ENCODE data around the gene PTPRU. TPM values are rescaled to one million over a fixed set of nuclear protein-coding genes. Genes with fewer than 3 reads are reported as not detected.

Gene PTPRU
- total RNA-seq (10 to 100 TPM in 1 of 2 donors, 1 to 10 TPM in 1; 4.6 to 15.1 TPM), polyA plus RNA-seq (1 to 10 TPM; 1.6 to 7.4 TPM)

DNA sequence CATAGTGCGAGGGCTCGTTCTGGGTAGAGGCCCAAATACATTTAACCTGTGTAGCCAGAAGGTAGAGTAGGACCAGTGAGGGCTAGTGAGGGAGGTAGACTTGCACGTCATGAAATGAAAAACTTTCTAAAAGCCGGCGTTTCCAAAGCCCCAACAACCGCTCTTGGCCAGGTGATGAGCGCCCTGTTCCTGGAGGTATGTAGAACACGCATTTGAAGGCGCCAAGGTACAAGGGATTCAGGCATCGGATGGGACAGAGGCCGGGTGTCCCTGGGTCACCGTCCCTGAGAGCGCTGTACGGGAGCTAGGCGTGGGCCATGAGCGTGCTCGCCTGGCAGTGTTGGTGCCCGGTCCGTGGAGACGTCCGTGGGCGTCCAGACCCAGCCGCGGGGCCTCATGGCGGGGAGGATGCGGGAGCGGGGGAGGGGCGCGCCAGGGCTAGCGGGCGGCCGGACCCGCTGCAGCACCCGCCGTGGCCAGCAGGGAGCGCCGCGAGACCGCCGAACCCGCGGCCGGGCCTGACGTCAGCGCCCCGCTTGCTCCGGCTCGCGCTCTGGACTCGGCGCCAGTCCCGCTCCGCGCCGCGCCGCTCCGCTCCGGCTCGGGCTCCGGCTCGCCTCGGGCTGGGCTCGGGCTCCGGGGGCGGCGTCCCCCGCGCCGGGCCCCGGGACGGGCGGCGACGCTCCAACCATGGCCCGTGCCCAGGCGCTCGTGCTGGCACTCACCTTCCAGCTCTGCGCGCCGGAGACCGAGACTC, at the start of gene PTPRU:
Gene PTPRU, plus strand, starts transcription at position 568 of the 757 bp plus-strand sequence. Its CDS starts 123 bp downstream, at position 691.
- H3K9ac ChIP-seq (ENCODE audit: low read depth in 1 of 2, low read length in 2 of 2) = peak within 1 kb of the TSS; percentile 6 to 89
- 5% methylated on average over 82 of the region's 82 CpGs for WGBS
- TF ChIP-seq YY1 (IDR thresholded peaks at IDR 0.05) (no peak), RAD21 (IDR thresholded peaks at IDR 0.05) (peak; percentile 47 to 64)
- TF ChIP-seq, protein P1, sequence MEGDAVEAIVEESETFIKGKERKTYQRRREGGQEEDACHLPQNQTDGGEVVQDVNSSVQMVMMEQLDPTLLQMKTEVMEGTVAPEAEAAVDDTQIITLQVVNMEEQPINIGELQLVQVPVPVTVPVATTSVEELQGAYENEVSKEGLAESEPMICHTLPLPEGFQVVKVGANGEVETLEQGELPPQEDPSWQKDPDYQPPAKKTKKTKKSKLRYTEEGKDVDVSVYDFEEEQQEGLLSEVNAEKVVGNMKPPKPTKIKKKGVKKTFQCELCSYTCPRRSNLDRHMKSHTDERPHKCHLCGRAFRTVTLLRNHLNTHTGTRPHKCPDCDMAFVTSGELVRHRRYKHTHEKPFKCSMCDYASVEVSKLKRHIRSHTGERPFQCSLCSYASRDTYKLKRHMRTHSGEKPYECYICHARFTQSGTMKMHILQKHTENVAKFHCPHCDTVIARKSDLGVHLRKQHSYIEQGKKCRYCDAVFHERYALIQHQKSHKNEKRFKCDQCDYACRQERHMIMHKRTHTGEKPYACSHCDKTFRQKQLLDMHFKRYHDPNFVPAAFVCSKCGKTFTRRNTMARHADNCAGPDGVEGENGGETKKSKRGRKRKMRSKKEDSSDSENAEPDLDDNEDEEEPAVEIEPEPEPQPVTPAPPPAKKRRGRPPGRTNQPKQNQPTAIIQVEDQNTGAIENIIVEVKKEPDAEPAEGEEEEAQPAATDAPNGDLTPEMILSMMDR (IDR thresholded peaks at IDR 0.05; ENCODE audit: low read depth, low read length, missing input control) = peak; percentile 94
- peak within 1 kb of the TSS; percentile 73 to 83 for H3K27ac ChIP-seq (ENCODE audit: low read depth in 1 of 2, low read length in 2 of 2)
- no peaks in the 10 kb centered on the region for H3K36me3 ChIP-seq (ENCODE audit: control insufficient read depth in 4 of 4, insufficient read depth in 3 of 4, low read depth in 1 of 4, low read length in 3 of 4)
- H3K4me1 ChIP-seq (ENCODE audit: control insufficient read depth in 4 of 4, insufficient read depth in 4 of 4, low read length in 3 of 4) = peaks cover 6 to 28% (median 18%) of the 10 kb centered on the region in 4 donors
- H3K9me3 ChIP-seq (ENCODE audit: control insufficient read depth in 4 of 4, low read length in 3 of 4) = no peaks in the 10 kb centered on the region
- peak; percentile 90 for DNase-seq (ENCODE audit: low spot score)
- peak within 1 kb of the TSS; percentile 64 to 96 (median 71) for H3K4me3 ChIP-seq (ENCODE audit: low read depth in 1 of 3, low read length in 3 of 3)
- no peaks in the 10 kb centered on the region for H3K27me3 ChIP-seq (ENCODE audit: control insufficient read depth in 4 of 4, insufficient read depth in 4 of 4, low read length in 3 of 4)

DNA sequence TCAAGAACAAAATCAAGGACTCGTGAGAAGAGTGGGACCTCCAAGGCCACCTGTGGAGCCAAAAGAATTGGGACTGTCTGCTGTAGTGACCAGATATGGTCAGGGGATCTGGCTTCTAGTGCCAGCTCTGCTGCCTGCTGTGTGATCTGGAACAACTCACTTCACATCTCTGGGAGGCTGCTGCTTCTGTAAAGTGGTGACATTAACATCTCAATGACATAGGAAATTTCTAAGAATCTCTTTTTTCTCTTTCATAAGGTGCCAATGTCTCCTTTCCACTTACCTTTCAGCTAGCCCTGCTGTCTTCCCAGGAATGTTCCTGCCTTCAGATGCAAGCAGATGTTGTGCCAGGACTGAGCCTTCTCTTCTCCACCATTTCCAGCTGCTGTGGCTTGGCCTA, 49.6 kb upstream of the PTPRU start:
- Histone ChIP-seq H3K27me3 (ENCODE audit: control insufficient read depth in 4 of 4, insufficient read depth in 4 of 4, low read length in 3 of 4) (no peaks in the 10 kb centered on the region), H3K9me3 (ENCODE audit: control insufficient read depth in 4 of 4, low read length in 3 of 4) (no peaks in the 10 kb centered on the region), H3K4me1 (ENCODE audit: control insufficient read depth in 4 of 4, insufficient read depth in 4 of 4, low read length in 3 of 4) (peaks cover 6 to 23% (median 9%) of the 10 kb centered on the region in 4 donors), H3K4me3 (ENCODE audit: low read depth in 1 of 3, low read length in 3 of 3) (no peak overlapping the region), H3K27ac (ENCODE audit: low read depth in 1 of 2, low read length in 2 of 2) (peak overlapping the region; percentile 32 to 82), H3K9ac (ENCODE audit: low read depth in 1 of 2, low read length in 2 of 2) (no peak overlapping the region), H3K36me3 (ENCODE audit: control insufficient read depth in 4 of 4, insufficient read depth in 3 of 4, low read depth in 1 of 4, low read length in 3 of 4) (no peaks in the 10 kb centered on the region)
- no peak for TF ChIP-seq FOXA1 (IDR thresholded peaks at IDR 0.05)
- TF ChIP-seq FOXA2 (IDR thresholded peaks at IDR 0.05) = no peak
- TF ChIP-seq, protein P2, sequence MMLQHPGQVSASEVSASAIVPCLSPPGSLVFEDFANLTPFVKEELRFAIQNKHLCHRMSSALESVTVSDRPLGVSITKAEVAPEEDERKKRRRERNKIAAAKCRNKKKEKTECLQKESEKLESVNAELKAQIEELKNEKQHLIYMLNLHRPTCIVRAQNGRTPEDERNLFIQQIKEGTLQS (IDR thresholded peaks at IDR 0.05) = no peak
- TF ChIP-seq, protein P3, sequence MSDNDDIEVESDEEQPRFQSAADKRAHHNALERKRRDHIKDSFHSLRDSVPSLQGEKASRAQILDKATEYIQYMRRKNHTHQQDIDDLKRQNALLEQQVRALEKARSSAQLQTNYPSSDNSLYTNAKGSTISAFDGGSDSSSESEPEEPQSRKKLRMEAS (IDR thresholded peaks at IDR 0.05) = no peak
- TF ChIP-seq NR2F2 (IDR thresholded peaks at IDR 0.05) = no peak
- TF ChIP-seq, protein P4, sequence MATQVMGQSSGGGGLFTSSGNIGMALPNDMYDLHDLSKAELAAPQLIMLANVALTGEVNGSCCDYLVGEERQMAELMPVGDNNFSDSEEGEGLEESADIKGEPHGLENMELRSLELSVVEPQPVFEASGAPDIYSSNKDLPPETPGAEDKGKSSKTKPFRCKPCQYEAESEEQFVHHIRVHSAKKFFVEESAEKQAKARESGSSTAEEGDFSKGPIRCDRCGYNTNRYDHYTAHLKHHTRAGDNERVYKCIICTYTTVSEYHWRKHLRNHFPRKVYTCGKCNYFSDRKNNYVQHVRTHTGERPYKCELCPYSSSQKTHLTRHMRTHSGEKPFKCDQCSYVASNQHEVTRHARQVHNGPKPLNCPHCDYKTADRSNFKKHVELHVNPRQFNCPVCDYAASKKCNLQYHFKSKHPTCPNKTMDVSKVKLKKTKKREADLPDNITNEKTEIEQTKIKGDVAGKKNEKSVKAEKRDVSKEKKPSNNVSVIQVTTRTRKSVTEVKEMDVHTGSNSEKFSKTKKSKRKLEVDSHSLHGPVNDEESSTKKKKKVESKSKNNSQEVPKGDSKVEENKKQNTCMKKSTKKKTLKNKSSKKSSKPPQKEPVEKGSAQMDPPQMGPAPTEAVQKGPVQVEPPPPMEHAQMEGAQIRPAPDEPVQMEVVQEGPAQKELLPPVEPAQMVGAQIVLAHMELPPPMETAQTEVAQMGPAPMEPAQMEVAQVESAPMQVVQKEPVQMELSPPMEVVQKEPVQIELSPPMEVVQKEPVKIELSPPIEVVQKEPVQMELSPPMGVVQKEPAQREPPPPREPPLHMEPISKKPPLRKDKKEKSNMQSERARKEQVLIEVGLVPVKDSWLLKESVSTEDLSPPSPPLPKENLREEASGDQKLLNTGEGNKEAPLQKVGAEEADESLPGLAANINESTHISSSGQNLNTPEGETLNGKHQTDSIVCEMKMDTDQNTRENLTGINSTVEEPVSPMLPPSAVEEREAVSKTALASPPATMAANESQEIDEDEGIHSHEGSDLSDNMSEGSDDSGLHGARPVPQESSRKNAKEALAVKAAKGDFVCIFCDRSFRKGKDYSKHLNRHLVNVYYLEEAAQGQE (IDR thresholded peaks at IDR 0.05) = no peak
- no peak for TF ChIP-seq HNF4A (conservative IDR thresholded peaks at IDR 0.05)
- no peak for TF ChIP-seq EGR1 (IDR thresholded peaks at IDR 0.05; ENCODE audit: low read depth in 2 of 2)
- no peak for TF ChIP-seq TAF1 (conservative IDR thresholded peaks at IDR 0.05)
- TF ChIP-seq RXRA (IDR thresholded peaks at IDR 0.05) = no peak
- TF ChIP-seq, protein P1 (IDR thresholded peaks at IDR 0.05; ENCODE audit: low read depth, low read length, missing input control) = no peak
- no peak for TF ChIP-seq GABPA (IDR thresholded peaks at IDR 0.05 in 1 of 2, conservative IDR thresholded peaks at IDR 0.05 in 1 of 2)
- no peak for TF ChIP-seq JUND (IDR thresholded peaks at IDR 0.05)
- no peak for TF ChIP-seq YY1 (IDR thresholded peaks at IDR 0.05)
- TF ChIP-seq, protein P5, sequence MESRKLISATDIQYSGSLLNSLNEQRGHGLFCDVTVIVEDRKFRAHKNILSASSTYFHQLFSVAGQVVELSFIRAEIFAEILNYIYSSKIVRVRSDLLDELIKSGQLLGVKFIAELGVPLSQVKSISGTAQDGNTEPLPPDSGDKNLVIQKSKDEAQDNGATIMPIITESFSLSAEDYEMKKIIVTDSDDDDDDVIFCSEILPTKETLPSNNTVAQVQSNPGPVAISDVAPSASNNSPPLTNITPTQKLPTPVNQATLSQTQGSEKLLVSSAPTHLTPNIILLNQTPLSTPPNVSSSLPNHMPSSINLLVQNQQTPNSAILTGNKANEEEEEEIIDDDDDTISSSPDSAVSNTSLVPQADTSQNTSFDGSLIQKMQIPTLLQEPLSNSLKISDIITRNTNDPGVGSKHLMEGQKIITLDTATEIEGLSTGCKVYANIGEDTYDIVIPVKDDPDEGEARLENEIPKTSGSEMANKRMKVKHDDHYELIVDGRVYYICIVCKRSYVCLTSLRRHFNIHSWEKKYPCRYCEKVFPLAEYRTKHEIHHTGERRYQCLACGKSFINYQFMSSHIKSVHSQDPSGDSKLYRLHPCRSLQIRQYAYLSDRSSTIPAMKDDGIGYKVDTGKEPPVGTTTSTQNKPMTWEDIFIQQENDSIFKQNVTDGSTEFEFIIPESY (IDR thresholded peaks at IDR 0.05) = no peak
- no peak for TF ChIP-seq RAD21 (IDR thresholded peaks at IDR 0.05)
- no peak for TF ChIP-seq SP1 (IDR thresholded peaks at IDR 0.05)
- no peak for TF ChIP-seq HNF4G (IDR thresholded peaks at IDR 0.05)
- 92% methylated on average over 1 of the region's 1 CpG for WGBS
- DNase-seq (ENCODE audit: low spot score) = no peak
